Osteoblast (primary cell): ENCODE data around the gene TCN1. TPM values are rescaled to one million over a fixed set of nuclear protein-coding genes. Genes with fewer than 3 reads are reported as not detected.

Source experiments
- DNase-seq: peaks from one replicate; pipeline ENCODE4 v3.0.0; 2011; ENCODE audit warnings: low spot score, mixed read lengths; ENCODE audit not compliant: insufficient read length; ENCODE audit errors: missing footprints
- H2AFZ ChIP-seq: 2 replicates; pipeline ENCODE4 v1.6.0; 2011; ENCODE audit warnings: mild to moderate bottlenecking, low read length
- H3K27ac ChIP-seq: 2 replicates; pipeline ENCODE4 v1.5.1; 2011; ENCODE audit warnings: mild to moderate bottlenecking, low read depth, low read length, moderate library complexity
- H3K27me3 ChIP-seq: 2 replicates; pipeline ENCODE4 v1.6.0; 2012; ENCODE audit warnings: mild to moderate bottlenecking, control low read depth, inconsistent platforms, low read length, moderate library complexity; ENCODE audit not compliant: insufficient read depth
- H3K36me3 ChIP-seq: 2 replicates; pipeline ENCODE4 v1.5.1; 2011; ENCODE audit warnings: mild to moderate bottlenecking, low read length, control low read depth, moderate library complexity; ENCODE audit not compliant: insufficient read depth
- H3K4me1 ChIP-seq: 2 replicates; pipeline ENCODE4 v1.5.1; 2011; ENCODE audit warnings: mild to moderate bottlenecking, low read length, control low read depth, moderate library complexity; ENCODE audit not compliant: insufficient read depth
- H3K4me2 ChIP-seq: 2 replicates; pipeline ENCODE4 v1.6.0; 2011; ENCODE audit warnings: mild to moderate bottlenecking, low read length; ENCODE audit not compliant: insufficient read depth
- H3K4me3 ChIP-seq: fragments of 200-600 bp; sonication (generic); 3 replicates; pipeline ENCODE4 v1.5.1; 2012; ENCODE audit warnings: mild to moderate bottlenecking, low read length, inconsistent platforms; ENCODE audit not compliant: insufficient read depth
- H3K79me2 ChIP-seq: 2 replicates; pipeline ENCODE4 v1.6.0; 2012; ENCODE audit warnings: mild to moderate bottlenecking, low read length, control low read depth, inconsistent platforms; ENCODE audit not compliant: insufficient read depth
- H3K9me3 ChIP-seq: 2 replicates; pipeline ENCODE4 v1.5.1; 2011; ENCODE audit warnings: low read depth, low read length, control low read depth
- H4K20me1 ChIP-seq: 2 replicates; pipeline ENCODE4 v1.6.0; 2012; ENCODE audit warnings: mild to moderate bottlenecking, low read length, control low read depth; ENCODE audit not compliant: insufficient read depth
- CTCF ChIP-seq: IDR thresholded peaks from 2 replicates; pipeline ENCODE4 v1.5.1; 2011; ENCODE audit warnings: mild to moderate bottlenecking, low read depth, low read length, moderate library complexity; ENCODE audit errors: extremely low read depth
- total RNA-seq: library from RNA; depleted of rRNA; stranded (reverse); fragments of >200 nt; gene quantifications from 2 replicates; pipeline ENCODE4 v1.2.3, GENCODE V29; 2012

Gene TCN1
- total RNA-seq, 1 donor: not detected

- no peaks in the 10 kb centered on the region for H3K9me3 ChIP-seq
- no peaks in the 10 kb centered on the region for H3K4me1 ChIP-seq
- no peaks in the 10 kb centered on the region for H3K27me3 ChIP-seq
- no peak overlapping the region for H2AFZ ChIP-seq
- H3K4me2 ChIP-seq: no peak overlapping the region
- no peaks in the 10 kb centered on the region for H3K36me3 ChIP-seq
- TF ChIP-seq CTCF: no peak
- H3K4me3 ChIP-seq: no peak overlapping the region
- no peaks in the 10 kb centered on the region for H3K79me2 ChIP-seq
- no peak for DNase-seq
- no peaks in the 10 kb centered on the region for H4K20me1 ChIP-seq
- no peak overlapping the region for H3K27ac ChIP-seq
Observed at GRCh38 chr11:59899532-59899931, 33.2 kb upstream of the TCN1 start.

- Histone ChIP-seq H3K9me3 (no peaks in the 10 kb centered on the region), H4K20me1 (no peaks in the 10 kb centered on the region), H3K27me3 (no peaks in the 10 kb centered on the region), H3K4me2 (no peak overlapping the region), H3K36me3 (no peaks in the 10 kb centered on the region), H2AFZ (no peak overlapping the region), H3K4me3 (no peak overlapping the region), H3K27ac (no peak overlapping the region), H3K79me2 (no peaks in the 10 kb centered on the region), H3K4me1 (no peaks in the 10 kb centered on the region)
- TF ChIP-seq CTCF: no peak
- DNase-seq: no peak
Observed at GRCh38 chr11:59898650-59899049, 32.4 kb upstream of the TCN1 start.

- H3K36me3 ChIP-seq: no peaks in the 10 kb centered on the region
- no peak overlapping the region for H3K4me3 ChIP-seq
- TF ChIP-seq CTCF: no peak
- H3K27me3 ChIP-seq: no peaks in the 10 kb centered on the region
- H3K4me2 ChIP-seq: no peak overlapping the region
- no peak for DNase-seq
- no peaks in the 10 kb centered on the region for H3K4me1 ChIP-seq
- H4K20me1 ChIP-seq: no peaks in the 10 kb centered on the region
- no peaks in the 10 kb centered on the region for H3K9me3 ChIP-seq
- H2AFZ ChIP-seq: no peak overlapping the region
- no peak overlapping the region for H3K27ac ChIP-seq
- H3K79me2 ChIP-seq: no peaks in the 10 kb centered on the region
Observed at GRCh38 chr11:59898046-59898445, 31.8 kb upstream of the TCN1 start.

GRCh38 chr11:59894616-59895015, 28.3 kb upstream of the TCN1 start:
- Histone ChIP-seq H3K79me2 (no peaks in the 10 kb centered on the region), H3K27ac (no peak overlapping the region), H3K27me3 (no peaks in the 10 kb centered on the region), H3K9me3 (peaks cover 4% of the 10 kb centered on the region), H4K20me1 (no peaks in the 10 kb centered on the region), H3K4me2 (no peak overlapping the region), H3K4me3 (no peak overlapping the region), H3K36me3 (no peaks in the 10 kb centered on the region), H2AFZ (no peak overlapping the region), H3K4me1 (no peaks in the 10 kb centered on the region)
- no peak for DNase-seq
- no peak for TF ChIP-seq CTCF
